Measurements from ENCODE around the gene DDX18.
"Not testable (repeated sequence)": the region's sequence is repeated elsewhere in the genome, so short reads cannot be mapped to it uniquely, and the experiment has no call there.

The DDX18 gene

DNA sequence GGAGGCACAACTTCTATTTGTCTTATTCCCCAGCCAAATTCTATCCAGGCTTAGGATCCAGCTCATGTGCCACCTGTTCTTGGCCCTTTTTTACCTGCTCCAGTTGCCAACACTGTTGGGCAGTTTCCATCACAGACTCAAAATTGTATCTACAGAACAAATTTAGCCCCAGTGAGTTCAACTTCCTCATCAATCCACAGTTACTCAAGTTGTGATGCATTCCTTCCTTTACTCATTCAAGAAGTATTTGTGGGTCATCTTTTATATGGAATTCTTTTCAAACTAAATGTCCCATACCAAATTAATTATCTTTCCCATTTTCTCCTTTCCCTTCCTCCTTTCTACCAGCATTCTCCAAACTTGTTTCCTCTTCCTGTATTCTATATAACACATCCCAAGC lies 12.7 kb upstream of the DDX18 start:
- Histone ChIP-seq H3K4me2 (ENCODE audit: low read depth, low read length) (no peak overlapping the region), H3F3A (ENCODE audit: insufficient read depth, low read length) (no peaks in the 10 kb centered on the region), H2AFZ (ENCODE audit: low read length) (no peak overlapping the region), H3K9me2 (replicated peaks; ENCODE audit: insufficient read depth, low read length) (no peaks in the 10 kb centered on the region), H3K4me1 (ENCODE audit: low read length) (no peaks in the 10 kb centered on the region), H3K36me3 (replicated peaks; ENCODE audit: insufficient read depth, low read length) (no peaks in the 10 kb centered on the region), H3K27ac (ENCODE audit: low read length) (no peak overlapping the region), H4K20me1 (ENCODE audit: insufficient read depth, low read length) (no peaks in the 10 kb centered on the region), H3K4me3 (ENCODE audit: low read length) (no peak overlapping the region), H3K9ac (ENCODE audit: low read length) (no peak overlapping the region), H3K9me3 (replicated peaks; ENCODE audit: insufficient read depth, low read length) (no peaks in the 10 kb centered on the region), H3K79me2 (ENCODE audit: low read length) (no peaks in the 10 kb centered on the region), H3K27me3 (replicated peaks; ENCODE audit: insufficient read depth, low read length) (no peaks in the 10 kb centered on the region)
- no peak for DNase-seq
- TF ChIP-seq, protein P1, sequence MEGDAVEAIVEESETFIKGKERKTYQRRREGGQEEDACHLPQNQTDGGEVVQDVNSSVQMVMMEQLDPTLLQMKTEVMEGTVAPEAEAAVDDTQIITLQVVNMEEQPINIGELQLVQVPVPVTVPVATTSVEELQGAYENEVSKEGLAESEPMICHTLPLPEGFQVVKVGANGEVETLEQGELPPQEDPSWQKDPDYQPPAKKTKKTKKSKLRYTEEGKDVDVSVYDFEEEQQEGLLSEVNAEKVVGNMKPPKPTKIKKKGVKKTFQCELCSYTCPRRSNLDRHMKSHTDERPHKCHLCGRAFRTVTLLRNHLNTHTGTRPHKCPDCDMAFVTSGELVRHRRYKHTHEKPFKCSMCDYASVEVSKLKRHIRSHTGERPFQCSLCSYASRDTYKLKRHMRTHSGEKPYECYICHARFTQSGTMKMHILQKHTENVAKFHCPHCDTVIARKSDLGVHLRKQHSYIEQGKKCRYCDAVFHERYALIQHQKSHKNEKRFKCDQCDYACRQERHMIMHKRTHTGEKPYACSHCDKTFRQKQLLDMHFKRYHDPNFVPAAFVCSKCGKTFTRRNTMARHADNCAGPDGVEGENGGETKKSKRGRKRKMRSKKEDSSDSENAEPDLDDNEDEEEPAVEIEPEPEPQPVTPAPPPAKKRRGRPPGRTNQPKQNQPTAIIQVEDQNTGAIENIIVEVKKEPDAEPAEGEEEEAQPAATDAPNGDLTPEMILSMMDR (IDR thresholded peaks at IDR 0.05; ENCODE audit: low read length), result no peak
- TF ChIP-seq EZH2phosphoT487 (IDR thresholded peaks at IDR 0.05; ENCODE audit: low read length), result no peak

DNA sequence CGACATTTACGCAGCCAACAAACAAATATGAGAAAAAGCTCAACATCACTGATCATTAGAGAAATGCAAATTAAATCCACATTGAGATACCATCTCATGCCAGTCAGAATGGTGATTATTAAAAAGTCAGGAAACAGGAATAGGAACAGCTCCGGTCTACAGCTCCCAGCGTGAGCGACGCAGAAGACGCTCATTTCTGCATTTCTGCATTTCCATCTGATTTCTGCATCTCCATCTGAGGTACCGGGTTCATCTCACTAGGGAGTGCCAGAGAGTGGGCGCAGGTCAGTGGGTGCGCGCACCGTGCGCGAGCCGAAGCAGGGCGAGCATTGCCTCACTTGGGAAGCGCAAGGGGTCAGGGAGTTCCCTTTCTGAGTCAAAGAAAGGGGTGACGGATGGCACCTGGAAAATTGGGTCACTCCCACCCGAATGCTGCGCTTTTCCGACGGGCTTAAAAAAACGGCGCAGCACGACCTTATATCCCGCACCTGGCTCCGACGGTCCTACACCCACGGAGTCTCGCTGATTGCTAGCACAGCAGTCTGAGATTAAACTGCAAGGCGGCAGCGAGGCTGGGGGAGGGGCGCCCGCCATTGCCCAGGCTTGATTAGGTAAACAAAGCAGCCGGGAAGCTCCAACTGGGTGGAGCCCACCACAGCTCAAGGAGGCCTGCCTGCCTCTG lies 10.7 kb upstream of the DDX18 start:
- H3K36me3 ChIP-seq (replicated peaks; ENCODE audit: insufficient read depth, low read length); H4K20me1 ChIP-seq (ENCODE audit: insufficient read depth, low read length); H3K9me2 ChIP-seq (replicated peaks; ENCODE audit: insufficient read depth, low read length); H2AFZ ChIP-seq (ENCODE audit: low read length); H3K27me3 ChIP-seq (replicated peaks; ENCODE audit: insufficient read depth, low read length); H3F3A ChIP-seq (ENCODE audit: insufficient read depth, low read length); H3K9me3 ChIP-seq (replicated peaks; ENCODE audit: insufficient read depth, low read length); H3K27ac ChIP-seq (ENCODE audit: low read length); DNase-seq; H3K9ac ChIP-seq (ENCODE audit: low read length); H3K79me2 ChIP-seq (ENCODE audit: low read length); H3K4me1 ChIP-seq (ENCODE audit: low read length): not testable (repeated sequence)
- Histone ChIP-seq H3K4me3 (ENCODE audit: low read length) (peak overlapping the region; percentile 34; the same call in 1 of the 2 replicates), H3K4me2 (ENCODE audit: low read depth, low read length) (peak overlapping the region; percentile 21; the same call in 1 of the 2 replicates)

DNA sequence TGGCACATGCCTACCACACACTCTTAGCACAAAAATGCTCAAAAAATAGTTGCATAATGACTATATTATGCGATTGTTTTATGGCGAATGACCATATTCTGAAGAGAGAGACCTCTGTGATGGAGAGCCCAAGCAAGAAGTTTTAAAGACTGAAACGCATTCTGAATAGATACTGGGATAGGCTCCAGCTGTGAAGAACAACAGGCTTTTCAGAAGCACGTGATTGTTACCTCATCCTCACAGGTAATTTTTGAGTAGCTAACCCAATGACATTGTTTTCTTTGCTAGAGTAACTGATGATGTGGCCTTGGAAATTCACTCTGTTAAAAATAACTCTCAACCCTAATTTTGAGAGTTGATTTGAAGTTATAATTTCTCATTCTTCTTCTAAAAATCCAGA lies 2.0 kb upstream of the DDX18 start:
- Histone ChIP-seq H3K4me1 (ENCODE audit: low read length) (peaks cover 26% of the 10 kb centered on the region), H3K9me2 (replicated peaks; ENCODE audit: insufficient read depth, low read length) (no peaks in the 10 kb centered on the region), H4K20me1 (ENCODE audit: insufficient read depth, low read length) (no peaks in the 10 kb centered on the region), H3K4me2 (ENCODE audit: low read depth, low read length) (no peak overlapping the region), H3K79me2 (ENCODE audit: low read length) (peaks cover 28% of the 10 kb centered on the region), H3K9ac (ENCODE audit: low read length) (no peak overlapping the region), H3F3A (ENCODE audit: insufficient read depth, low read length) (peaks cover 27% of the 10 kb centered on the region), H3K36me3 (replicated peaks; ENCODE audit: insufficient read depth, low read length) (peaks cover 4% of the 10 kb centered on the region; the same call in 1 of the 2 replicates), H3K27me3 (replicated peaks; ENCODE audit: insufficient read depth, low read length) (no peaks in the 10 kb centered on the region), H2AFZ (ENCODE audit: low read length) (0 out of 2 replicates have a peak overlapping the region, but pooled peaks have one; percentile 6), H3K27ac (ENCODE audit: low read length) (peak overlapping the region; percentile 76; the same call in 1 of the 2 replicates), H3K9me3 (replicated peaks; ENCODE audit: insufficient read depth, low read length) (no peaks in the 10 kb centered on the region), H3K4me3 (ENCODE audit: low read length) (no peak overlapping the region)
- TF ChIP-seq, protein P1 (IDR thresholded peaks at IDR 0.05; ENCODE audit: low read length), result no peak
- TF ChIP-seq EZH2phosphoT487 (IDR thresholded peaks at IDR 0.05; ENCODE audit: low read length) (no peak), EZH2 (optimal IDR thresholded peaks at IDR 0.05; ENCODE audit: low read depth, low read length) (no peak)
- DNase-seq, result no peak

DNA sequence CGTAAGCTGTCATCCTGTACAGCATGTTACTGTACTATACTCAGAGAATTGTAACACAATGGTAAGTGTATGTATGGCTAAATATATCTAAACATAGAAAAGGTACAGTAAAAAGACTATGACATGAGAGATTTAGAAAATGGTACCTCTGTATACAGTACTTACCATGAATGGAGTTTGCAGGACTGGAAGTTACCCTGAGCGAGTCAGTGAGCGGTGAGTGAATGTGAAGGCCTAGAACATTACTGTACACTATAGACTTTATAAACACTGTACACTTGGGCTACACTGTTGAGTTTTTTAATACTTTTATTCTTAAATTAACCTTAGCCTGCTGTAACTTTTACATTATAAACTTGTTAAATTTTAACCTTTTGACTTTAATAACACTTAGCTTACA lies 1.5 kb downstream of the DDX18 start:
- H3K79me2 ChIP-seq (ENCODE audit: low read length), result peaks cover 53% of the 10 kb centered on the region
- TF ChIP-seq EZH2phosphoT487 (IDR thresholded peaks at IDR 0.05; ENCODE audit: low read length) (no peak), EZH2 (optimal IDR thresholded peaks at IDR 0.05; ENCODE audit: low read depth, low read length) (no peak)
- TF ChIP-seq, protein P1 (IDR thresholded peaks at IDR 0.05; ENCODE audit: low read length), result no peak
- peak overlapping the region; percentile 83 for H3K4me2 ChIP-seq (ENCODE audit: low read depth, low read length)
- DNase-seq, result no peak
- H3K9ac ChIP-seq (ENCODE audit: low read length), result peak overlapping the region; percentile 99
- H2AFZ ChIP-seq (ENCODE audit: low read length), result no peak overlapping the region
- peaks cover 23% of the 10 kb centered on the region for H3K4me1 ChIP-seq (ENCODE audit: low read length)
- H3K27me3 ChIP-seq (replicated peaks; ENCODE audit: insufficient read depth, low read length), result no peaks in the 10 kb centered on the region
- peaks cover 21% of the 10 kb centered on the region for H3K36me3 ChIP-seq (replicated peaks; ENCODE audit: insufficient read depth, low read length)
- peaks cover 27% of the 10 kb centered on the region for H3F3A ChIP-seq (ENCODE audit: insufficient read depth, low read length)
- H3K9me2 ChIP-seq (replicated peaks; ENCODE audit: insufficient read depth, low read length), result no peaks in the 10 kb centered on the region
- peaks cover 4% of the 10 kb centered on the region; the same call in 1 of the 2 replicates for H4K20me1 ChIP-seq (ENCODE audit: insufficient read depth, low read length)
- no peaks in the 10 kb centered on the region for H3K9me3 ChIP-seq (replicated peaks; ENCODE audit: insufficient read depth, low read length)
- H3K4me3 ChIP-seq (ENCODE audit: low read length), result peak overlapping the region; percentile 95
- peak overlapping the region; percentile 100; the same call in 1 of the 2 replicates for H3K27ac ChIP-seq (ENCODE audit: low read length)
